Activated T-helper 1 cell treated with anti-CD3 and anti-CD28 coated beads, Interleukin-12 subunit alpha, Interleukin-12 subunit beta, Interleukin-2, Interleukin-4 antibody, amounts not matched to agents 30 ng/mL and 10 ng/mL and 1 ng/mL, durations not matched to agents 14 hours and 24 hours and 36 hours (primary cell): Measurements from ENCODE around the gene NPHP4. TPM values are rescaled to one million over a fixed set of nuclear protein-coding genes. Genes with fewer than 3 reads are reported as not detected.

Source experiments
- total RNA-seq: library from RNA; stranded (reverse); gene quantifications from 2 replicates; pipeline ENCODE4 v1.2.3, GENCODE V29; 2022

The NPHP4 gene
- total RNA-seq, 1 donor from 2014 or later, result 18.3 TPM

Other genes with a start within 250 kb of the NPHP4 start
- gene KCNAB2, start 53.5 kb upstream of the NPHP4 start, total RNA-seq, result 237 and 254 TPM in 2 replicates
- gene CHD5, start 187.9 kb upstream of the NPHP4 start, total RNA-seq, result 0.62 and 0.83 TPM in 2 replicates
- 421 and 457 TPM in 2 replicates for gene RPL22, start 207.2 kb upstream of the NPHP4 start, total RNA-seq
- gene RNF207, start 213.7 kb upstream of the NPHP4 start, total RNA-seq, result 65.8 and 71.6 TPM in 2 replicates
- 65.0 and 65.9 TPM in 2 replicates for gene ICMT, start 243.5 kb upstream of the NPHP4 start, total RNA-seq